Measurements from ENCODE around the gene TIPIN. TPM values are rescaled to one million over a fixed set of nuclear protein-coding genes. Genes with fewer than 3 reads are reported as not detected.
"Not testable (repeated sequence)": the region's sequence is repeated elsewhere in the genome, so short reads cannot be mapped to it uniquely, and the experiment has no call there.

Gene TIPIN
- total RNA-seq, 6 donors from 2014 or later: 1.2 to 10.8 (median 5.7) TPM

- DNase-seq (no peak), ATAC-seq (ENCODE audit: low FRiP score in 2 of 2) (no peak)
- Histone ChIP-seq H3K9me3 (no peaks in the 10 kb centered on the region), H3K27ac (no peak overlapping the region), H3K4me3 (no peak overlapping the region), H3K27me3 (no peaks in the 10 kb centered on the region), H3K36me3 (peaks cover 0 to 5% (median 0%) of the 10 kb centered on the region in 4 donors), H3K4me1 (peaks cover 10 to 26% (median 15%) of the 10 kb centered on the region in 4 donors)
- WGBS, 2 donors: 87 to 91% methylated on average over 8 of the region's 8 CpGs
- TF ChIP-seq CTCF (IDR thresholded peaks at IDR 0.05): no peak
Measured at GRCh38 chr15:66399276-66399675, 42.8 kb upstream of the TIPIN start.

GRCh38 chr15:66394915-66395314 is 38.4 kb upstream of the TIPIN start:
- Histone ChIP-seq H3K27me3 (no peaks in the 10 kb centered on the region), H3K4me1 (peaks cover 6 to 23% (median 13%) of the 10 kb centered on the region in 4 donors), H3K27ac (no peak overlapping the region), H3K4me3 (no peak overlapping the region), H3K9me3 (no peaks in the 10 kb centered on the region), H3K36me3 (peaks cover 0 to 8% (median 0%) of the 10 kb centered on the region in 4 donors)
- no peak for TF ChIP-seq CTCF (IDR thresholded peaks at IDR 0.05)
- TF ChIP-seq EP300 (IDR thresholded peaks at IDR 0.05): no peak
- TF ChIP-seq POLR2A (IDR thresholded peaks at IDR 0.05): no peak
- no peak for TF ChIP-seq POLR2AphosphoS5 (IDR thresholded peaks at IDR 0.05)
- DNase-seq (no peak), ATAC-seq (ENCODE audit: low FRiP score in 2 of 2) (no peak)
- WGBS, 2 donors: 89 to 100% methylated on average over 1 of the region's 1 CpG

GRCh38 chr15:66394472-66394871 is 38.0 kb upstream of the TIPIN start:
- peaks cover 6 to 27% (median 17%) of the 10 kb centered on the region in 4 donors for H3K4me1 ChIP-seq
- ATAC-seq (ENCODE audit: low FRiP score in 2 of 2) (no peak), DNase-seq (no peak)
- peaks cover 0 to 8% (median 0%) of the 10 kb centered on the region in 4 donors for H3K36me3 ChIP-seq
- no peak overlapping the region for H3K27ac ChIP-seq
- TF ChIP-seq POLR2AphosphoS5 (IDR thresholded peaks at IDR 0.05): no peak
- TF ChIP-seq CTCF (IDR thresholded peaks at IDR 0.05): no peak
- TF ChIP-seq EP300 (IDR thresholded peaks at IDR 0.05): no peak
- no peak for TF ChIP-seq POLR2A (IDR thresholded peaks at IDR 0.05)
- 92 to 100% methylated on average over 1 of the region's 1 CpG for WGBS, 2 donors
- H3K27me3 ChIP-seq: no peaks in the 10 kb centered on the region
- H3K9me3 ChIP-seq: no peaks in the 10 kb centered on the region
- no peak overlapping the region for H3K4me3 ChIP-seq

- H3K4me3 ChIP-seq; H3K27ac ChIP-seq; H3K27me3 ChIP-seq; H3K9me3 ChIP-seq; H3K36me3 ChIP-seq; ATAC-seq (ENCODE audit: low FRiP score in 2 of 2); DNase-seq: not testable (repeated sequence)
- H3K4me1 ChIP-seq: peaks cover 17 to 41% (median 27%) of the 10 kb centered on the region in 4 donors
- WGBS, 2 donors: 53 to 59% methylated on average over 1 of the region's 1 CpG
Measured at GRCh38 chr15:66393037-66393436, 36.6 kb upstream of the TIPIN start.

GRCh38 chr15:66390678-66391077 is 34.2 kb upstream of the TIPIN start:
- Histone ChIP-seq H3K4me1 (peaks cover 18 to 52% (median 36%) of the 10 kb centered on the region in 4 donors), H3K9me3 (no peaks in the 10 kb centered on the region), H3K27ac (peak overlapping the region in 2 of 4 donors; percentile 15 to 33), H3K36me3 (peaks cover 0 to 3% (median 0%) of the 10 kb centered on the region in 4 donors), H3K27me3 (no peaks in the 10 kb centered on the region), H3K4me3 (no peak overlapping the region)
- 41 to 50% methylated on average over 1 of the region's 1 CpG for WGBS, 2 donors
- peak in 1 of 2 donors; percentile 56 for DNase-seq
- TF ChIP-seq EP300 (IDR thresholded peaks at IDR 0.05): peak; percentile 19 to 85 (median 67)
- no peak for TF ChIP-seq CTCF (IDR thresholded peaks at IDR 0.05)
- TF ChIP-seq POLR2AphosphoS5 (IDR thresholded peaks at IDR 0.05): peak; percentile 45 to 60
- peak in 1 of 4 donors; percentile 21 for TF ChIP-seq POLR2A (IDR thresholded peaks at IDR 0.05)
- peak in 1 of 2 donors; percentile 31 for ATAC-seq (ENCODE audit: low FRiP score in 2 of 2)

Data from upper lobe of left lung (tissue), 6 donors.